Measurements from ENCODE around the gene HJURP.

Gene HJURP

DNA sequence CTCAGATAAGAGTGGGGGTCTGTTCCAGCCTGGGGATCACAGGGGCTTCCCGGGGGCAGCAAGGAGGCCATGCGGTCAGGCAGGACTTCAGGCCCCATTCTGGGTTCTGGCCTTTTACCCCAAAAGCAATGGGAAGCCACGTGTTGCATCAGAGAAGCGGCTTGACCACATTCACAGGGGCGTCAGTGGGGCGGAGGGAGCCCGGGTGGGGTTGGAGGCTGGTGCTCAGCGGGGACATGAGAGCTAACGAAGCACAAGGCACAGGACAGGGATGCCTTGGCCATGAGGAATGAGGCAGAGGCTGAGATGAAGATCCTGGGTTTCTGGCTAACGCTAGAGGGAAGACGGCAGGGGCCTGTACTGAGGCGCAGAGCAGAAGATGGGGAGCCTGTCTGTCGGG, 6.1 kb downstream of the HJURP start:
- no peak for DNase-seq

DNA sequence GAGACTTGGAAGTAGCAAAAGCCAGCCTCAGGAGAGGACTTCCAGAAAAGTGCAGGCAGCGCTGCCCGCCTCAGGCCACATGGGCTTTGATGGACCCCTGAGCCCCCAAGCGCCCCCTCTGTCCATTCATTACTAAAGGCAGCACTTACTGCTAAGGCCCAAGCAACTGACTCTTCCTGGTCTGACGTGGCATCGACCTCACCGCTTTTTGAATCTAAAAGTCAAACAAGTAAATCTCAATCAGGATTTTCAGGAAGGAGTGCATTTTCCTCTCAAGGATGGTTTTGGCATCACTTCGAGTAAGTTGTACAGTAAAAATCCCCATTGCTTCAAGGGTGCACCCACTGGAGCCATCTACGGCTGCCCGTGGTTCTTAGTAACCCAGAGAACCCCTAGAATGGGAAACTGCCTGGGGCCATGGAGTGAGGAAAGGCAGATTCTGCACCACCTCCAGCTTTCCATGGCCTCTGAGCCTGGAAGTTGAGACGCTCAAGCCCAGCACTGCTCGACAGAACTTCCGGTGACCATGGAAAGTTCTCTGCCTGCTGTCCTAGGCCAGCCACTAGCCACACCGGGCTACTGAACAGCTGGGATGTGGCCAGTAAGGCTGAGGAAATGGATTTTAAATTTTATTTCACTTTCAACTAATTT, 7.0 kb downstream of the HJURP start:
- no peak for DNase-seq

DNA sequence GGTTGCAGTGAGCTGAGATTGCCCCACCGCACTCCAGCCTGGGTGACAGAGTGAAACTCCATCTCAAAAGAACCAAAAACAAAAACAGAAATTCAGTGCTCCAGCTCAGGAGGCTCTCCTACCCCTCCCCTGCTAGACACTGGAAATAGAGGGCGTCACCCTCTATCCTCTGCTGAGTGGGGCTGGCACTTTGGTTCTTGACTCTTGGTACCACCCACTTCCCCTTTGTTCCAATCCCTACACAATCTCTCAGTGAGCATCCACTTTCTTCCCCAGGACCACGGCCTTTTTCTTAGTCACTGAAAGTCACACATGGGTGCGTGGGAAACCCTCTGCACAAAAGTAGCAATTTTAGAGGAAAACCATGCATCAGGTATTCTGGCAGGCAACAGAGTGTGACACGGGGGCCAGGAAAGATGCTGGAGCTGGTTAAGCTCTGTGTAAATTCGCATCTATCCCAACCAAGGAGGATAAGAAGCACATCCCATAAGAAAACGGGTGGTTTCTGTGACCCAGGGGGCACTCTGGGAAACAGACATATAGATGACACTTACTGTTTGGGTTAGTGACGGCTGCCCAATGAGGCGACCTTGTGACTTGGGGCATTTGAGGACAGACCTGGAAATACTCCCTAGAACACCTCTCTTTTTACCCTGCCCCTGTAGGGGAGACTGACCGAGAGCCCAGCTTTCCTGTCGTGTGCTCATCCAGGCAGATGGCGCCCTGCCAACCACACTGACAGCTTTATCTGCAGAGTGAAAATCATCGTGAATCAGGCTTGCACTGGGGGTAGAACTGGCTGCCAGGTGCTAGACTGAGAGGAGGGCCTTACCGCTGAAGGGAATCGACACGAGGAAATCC, 7.7 kb downstream of the HJURP start:
- no peak for DNase-seq

DNA sequence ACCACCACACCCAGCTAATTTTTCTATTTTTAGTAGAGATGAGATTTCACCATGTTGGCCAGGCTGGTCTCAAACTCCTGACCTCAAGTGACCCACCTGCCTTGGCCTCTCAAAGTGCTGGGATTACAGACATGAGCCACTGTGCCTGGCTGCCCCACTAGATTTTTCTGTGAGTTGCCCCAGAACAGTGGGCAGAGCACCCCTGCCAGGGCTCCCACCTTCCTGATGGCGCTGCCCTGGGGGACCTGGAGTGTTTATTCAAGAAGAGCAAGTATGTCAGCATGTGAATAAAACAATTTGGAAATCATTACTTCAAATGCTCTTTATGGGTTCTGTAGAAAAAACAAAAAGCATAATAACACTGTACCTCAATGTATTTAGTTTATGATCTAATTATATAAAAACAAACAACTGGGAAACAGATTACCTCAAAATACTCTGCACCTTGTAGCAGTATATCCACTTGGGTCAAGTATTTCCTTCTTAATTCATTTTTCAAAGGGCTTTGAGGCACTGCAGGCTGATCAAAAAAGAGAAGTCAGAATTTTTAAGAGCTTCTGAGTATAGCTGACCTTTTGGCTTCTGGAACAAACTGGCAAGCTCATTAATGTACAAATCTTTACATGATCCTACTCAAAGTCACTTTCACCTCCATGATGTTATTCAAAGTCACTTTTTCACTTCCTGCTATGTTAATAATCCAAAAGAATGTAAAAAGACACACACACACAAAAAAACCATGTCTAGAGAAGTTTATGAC, 8.9 kb downstream of the HJURP start:
- DNase-seq: no peak

DNA sequence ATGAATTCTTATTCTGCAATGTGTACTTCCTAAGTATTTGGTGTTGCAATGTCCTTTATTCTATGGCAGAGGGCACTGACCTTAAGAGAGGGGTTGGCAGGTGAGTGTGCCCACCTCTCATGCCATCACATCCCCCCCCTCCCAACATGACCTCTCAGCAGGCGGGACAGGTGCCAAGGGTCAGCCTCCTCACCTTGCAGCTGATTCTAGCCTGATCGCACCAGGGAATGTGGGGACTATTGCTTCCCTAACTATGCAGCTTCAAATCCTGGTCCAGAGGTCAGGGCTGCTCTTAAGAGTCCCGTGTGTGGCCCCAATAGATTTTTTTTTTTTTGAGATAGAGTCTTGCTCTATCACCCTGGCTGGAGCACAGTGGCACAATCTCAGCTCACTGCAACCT, 9.5 kb downstream of the HJURP start:
- DNase-seq: no peak

DNA sequence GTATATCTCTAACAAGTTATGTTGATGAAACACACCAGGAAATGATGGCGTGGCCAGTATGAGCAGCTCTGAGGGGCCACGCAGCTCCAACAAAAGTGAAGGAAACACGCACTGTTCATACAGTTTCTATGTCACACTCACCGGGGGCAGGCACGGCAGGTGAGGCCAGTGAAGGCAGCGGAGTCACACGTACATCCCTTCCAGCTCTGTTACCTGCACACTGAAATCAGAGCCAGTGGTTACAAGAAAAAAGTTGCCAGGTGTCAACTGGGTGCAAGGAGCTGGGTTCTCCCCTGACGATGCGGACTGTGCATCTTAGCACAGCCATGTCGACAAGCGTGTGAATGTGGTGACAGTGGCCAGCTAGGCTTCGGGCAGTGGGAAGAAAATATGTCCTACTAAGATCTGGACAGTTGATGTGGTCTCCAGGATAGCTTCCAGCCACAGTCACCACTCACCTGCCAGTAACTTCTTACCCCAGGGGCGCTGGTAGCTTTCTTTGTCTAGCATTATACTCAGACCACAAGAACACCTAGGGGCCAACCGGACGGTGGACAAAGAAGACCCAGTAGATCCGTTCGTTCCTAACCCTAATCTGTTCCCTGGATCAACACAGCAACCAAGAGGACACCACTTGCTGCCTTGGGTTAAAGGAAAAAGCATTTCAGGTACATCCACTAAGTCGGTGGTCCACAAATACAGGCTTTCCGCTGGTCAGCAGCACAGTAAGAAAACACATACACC, 10.1 kb downstream of the HJURP start:
- no peak for DNase-seq

DNA sequence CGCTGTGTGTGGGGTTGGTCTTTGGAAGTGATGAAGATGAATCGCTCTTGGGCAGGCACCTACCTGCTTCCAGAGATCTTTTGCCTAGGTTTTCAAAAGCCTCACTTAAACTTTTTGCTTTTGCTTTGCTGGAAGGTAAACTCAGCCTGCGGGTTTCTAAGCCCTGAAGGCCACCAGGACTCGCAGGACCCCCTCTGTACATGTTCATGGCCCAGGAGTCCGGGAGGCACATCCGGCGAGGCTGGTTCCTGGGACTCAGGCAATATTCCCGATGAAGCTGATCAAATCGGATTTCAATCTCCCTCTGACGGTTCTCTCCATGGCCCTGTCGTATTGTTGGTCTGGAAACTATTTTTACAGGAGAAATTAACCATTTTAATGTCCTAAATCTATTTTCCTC, 13.2 kb downstream of the HJURP start:
- no peak for DNase-seq

DNA sequence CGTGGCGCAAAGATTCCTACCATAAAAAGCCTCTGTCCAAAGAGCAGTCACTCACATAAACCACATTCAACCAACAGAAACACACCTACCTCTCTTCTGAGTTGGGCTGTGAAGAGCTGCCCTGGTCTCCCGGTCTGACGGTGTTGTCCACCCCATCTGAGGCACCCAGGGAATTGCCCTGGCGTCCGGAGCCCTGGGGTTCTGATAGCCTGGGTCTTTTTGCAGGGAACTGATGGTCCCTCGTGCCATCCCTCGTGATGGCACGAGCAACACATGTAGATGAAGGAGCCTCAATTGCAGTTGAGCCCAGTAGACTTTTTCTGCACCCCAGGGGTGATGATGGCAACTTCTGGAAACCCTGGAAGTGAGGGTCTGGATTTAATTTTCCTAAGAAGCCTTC, 13.8 kb downstream of the HJURP start:
- DNase-seq: no peak

DNA sequence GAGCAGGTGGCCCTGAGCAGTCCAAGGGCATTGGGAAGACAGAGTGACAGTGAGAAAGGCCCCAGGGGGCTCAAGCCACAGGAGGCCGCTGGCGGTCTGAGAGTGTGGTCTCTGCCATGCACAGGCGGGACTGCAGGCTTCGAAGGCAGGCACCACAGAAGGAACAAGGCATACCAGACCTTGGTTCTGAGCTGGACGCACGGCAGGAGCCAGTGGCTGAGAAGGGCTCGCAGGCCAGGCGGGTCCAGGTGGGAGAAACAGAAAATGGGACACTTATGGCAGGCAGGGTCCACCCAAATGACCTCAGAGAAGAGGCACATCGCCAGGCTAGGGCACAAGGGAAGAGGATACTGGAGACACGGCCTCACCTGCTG, 14.9 kb downstream of the HJURP start:
- DNase-seq: no peak

DNA sequence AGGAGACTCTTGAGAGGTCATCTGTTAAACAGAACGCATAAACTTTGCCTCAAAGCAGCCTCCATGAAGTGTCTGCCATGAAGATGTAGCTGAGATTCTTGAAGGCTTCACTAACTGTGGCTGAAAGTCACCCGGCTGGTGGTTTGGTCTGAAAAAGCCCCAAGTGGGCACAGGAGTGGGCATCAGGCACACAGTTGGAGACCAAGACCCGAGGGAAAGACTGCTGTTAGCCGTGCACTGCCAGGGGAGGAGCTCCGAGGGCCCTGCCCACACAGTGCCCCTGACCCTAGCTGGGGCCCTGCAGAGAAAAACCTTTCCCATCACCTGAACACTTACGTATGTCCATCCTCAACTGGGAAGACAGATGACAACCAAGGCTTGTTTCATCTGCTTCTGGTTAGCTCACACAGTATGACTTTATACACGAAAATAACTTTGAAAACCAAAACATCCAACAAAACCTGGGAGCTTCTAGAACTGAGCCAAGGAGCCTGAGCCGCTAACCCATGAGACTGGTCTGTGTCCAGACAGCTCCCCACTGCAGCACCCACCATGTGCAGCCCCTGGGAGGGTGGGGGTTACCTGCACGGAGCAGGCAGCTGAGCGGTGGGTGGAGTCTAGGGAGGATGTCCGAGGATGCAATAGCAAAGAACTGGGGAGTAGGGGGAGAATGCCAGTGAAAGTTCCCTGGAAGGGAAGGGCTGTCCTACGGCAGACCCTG, 15.4 kb downstream of the HJURP start:
- DNase-seq: no peak

DNA sequence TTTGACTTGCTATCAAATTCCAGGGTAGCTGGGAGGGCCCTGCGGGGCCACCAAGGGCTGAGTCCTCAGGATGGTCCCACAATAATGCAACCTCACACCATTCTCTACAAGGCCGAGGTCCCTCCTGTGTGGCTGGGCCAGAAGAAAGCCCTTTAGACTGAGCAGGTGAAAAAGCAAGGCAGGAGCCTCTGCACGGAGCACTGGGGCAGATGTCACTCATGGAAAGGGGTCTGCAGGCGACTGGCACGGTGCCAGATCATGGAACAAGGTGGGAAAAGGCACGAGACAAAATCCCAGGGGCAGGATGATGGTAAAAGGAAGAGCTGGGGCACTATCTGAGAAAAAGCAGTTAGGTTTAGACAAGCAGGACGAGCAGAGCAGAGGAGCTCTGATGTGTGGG, 16.1 kb downstream of the HJURP start:
- no peak for DNase-seq

DNA sequence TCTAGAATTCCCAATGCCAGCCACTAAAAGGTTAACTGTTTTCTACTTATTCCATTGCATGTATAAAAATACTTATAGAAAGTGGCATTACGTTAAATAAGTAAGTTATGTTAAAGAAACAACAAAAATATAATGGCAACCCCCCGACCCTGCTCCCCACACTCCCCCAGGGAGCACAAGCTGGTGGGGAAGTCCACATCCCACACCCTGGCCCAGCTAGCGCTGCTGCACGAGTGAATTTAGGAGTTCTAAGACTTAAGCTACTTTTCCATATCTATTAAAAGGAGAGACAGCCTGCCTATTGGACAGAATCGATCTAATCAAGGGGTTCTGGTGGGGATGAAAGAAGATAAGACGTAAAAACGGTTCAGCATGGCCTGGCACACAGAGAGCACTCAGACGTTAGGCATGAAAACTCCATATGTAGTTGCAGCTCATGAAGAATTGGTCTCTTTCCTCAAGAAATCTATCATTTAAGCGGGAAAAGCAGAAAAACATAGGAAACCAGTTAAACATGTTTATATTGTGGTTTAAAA, 16.6 kb downstream of the HJURP start:
- no peak for DNase-seq

DNA sequence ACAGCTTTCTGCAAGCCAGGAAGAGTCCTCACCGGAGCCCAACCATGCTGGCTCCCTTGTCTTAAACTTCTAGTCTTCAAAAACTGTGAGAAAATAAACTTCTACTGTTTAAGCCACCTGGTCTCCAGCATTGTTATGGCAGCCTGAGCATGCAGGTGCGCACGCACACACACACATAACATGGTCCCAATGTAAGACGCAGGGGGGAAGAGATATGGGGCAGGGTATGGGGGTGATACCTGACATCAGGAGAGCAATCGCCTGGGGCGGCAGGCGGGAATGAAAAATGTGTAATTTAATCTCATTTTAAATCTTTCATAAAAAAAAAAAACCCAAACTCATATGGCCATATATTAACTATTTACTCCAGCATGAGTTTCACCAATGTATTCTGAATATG, 18.0 kb downstream of the HJURP start:
- no peak for DNase-seq

DNA sequence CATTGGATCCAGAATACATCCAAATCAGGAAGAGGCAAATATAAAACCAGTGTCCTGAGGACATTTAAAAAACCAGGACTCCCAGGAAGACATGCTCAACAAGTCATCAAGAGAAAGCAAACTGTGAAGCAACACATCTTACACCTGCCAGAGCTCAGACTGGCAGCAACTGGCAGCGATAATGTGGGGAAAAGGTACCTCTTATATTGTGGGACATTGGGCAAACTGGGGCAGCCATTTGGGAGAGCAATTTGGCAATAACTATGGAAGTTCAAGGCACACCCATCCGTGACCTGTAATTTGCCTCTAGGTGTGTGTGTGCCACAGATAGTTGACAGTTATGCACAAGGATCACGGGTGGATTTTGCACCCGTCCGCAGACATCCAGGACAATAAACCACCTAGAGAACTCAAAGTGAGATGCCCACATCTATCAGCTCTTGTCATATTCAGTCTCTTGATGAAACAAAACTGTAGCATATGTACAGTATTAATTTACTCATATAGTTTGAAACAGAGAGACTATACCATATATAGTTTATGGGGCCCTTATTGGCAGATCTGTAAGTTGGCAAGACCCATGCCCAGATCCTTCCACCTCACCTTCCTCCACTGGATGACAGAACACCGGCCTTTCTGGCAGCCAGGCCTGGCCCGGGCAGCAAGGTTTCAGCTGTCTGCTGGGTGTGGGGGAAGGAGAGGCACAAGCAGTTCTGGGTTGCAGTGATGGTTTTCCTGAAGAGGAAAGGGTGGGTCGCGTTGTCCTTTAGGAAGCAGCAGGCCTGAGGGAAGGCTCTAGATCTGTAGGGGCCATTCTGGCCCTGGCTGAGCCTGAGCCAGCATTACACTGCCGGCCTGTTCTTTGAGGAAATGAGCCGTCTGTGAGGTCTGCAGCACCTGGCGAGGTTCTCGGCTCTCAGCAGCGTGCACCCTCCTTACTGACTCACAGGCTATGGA, 18.8 kb downstream of the HJURP start:
- DNase-seq: no peak

DNA sequence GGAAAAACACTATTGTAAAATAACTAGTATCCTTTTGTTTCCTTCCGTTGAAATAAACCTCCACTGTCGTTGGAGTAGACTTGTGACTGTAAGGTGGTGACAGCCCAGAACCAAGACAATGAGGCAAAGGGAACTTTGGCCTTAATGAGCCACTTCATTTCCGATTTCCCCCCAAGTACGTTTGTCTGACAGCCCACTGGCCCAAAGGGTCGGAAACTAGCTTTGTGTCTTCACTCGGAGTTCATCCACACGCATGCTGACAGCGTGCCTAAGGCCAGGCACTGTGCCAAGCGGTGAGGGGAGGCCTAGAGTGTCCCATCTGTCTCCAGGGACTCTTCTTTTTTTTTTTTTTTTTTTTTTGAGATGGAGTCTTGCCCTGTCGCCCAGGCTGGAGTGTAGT, 21.0 kb downstream of the HJURP start:
- no peak for DNase-seq

DNA sequence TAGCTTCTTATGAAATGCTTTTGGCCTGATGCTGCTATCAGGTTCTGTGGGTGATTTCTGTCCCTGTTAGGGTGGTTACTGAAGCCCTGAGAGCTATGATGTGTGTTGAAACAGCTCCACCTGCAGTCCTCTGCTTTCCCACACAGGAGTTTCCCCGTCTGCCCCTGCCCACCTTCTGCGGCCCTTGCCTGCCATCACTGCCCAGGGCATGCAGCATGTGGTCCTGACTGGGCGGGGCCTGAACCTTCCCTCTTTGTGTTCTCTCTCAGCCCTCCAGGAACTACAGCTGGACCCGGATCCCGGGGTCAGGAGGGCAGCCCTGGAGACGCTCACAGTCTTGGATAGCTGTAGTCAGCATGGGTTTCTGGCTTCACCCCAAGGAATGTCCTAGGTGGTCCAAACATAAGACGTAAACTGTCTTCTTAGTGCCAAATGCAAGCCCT, 21.4 kb downstream of the HJURP start:
- DNase-seq: no peak

DNA sequence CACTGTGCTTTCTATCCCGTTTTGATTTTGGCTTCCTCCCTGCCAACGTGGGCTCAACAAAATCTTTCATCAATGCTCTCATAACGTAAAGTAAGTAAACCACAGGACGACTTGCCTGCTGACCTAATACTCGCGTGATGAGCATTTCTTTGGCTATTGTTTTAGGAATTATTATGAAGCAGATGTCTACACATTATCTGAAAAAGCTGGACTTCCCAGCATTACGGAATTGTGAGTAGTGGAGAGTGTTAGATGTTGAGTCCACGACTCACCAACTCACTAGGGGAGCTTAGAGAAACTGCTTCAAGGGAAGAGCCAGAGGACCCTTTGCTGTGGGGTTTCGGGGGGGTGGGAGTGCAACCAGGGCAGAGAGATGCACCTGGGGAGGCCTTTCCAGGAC, 21.9 kb downstream of the HJURP start:
- no peak for DNase-seq

DNA sequence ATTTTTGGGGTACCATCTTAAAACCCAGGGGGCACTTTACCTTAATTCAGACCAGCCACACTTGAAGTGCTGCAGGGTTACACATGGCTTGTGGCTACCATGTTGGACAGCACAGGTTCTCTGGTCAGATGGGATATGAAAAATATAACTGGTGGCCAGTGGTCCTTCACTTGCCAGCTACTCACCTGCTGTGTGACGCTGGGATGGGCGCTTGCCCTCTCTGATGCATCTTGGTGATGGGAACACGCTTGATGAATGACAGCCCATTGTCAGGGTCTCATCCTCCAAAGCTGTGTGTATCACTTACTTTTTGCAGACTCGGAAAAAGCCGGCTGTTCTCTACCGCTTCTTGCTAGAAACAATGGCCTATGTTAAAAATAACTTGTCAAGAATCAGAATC, 22.5 kb downstream of the HJURP start:
- DNase-seq: no peak

DNA sequence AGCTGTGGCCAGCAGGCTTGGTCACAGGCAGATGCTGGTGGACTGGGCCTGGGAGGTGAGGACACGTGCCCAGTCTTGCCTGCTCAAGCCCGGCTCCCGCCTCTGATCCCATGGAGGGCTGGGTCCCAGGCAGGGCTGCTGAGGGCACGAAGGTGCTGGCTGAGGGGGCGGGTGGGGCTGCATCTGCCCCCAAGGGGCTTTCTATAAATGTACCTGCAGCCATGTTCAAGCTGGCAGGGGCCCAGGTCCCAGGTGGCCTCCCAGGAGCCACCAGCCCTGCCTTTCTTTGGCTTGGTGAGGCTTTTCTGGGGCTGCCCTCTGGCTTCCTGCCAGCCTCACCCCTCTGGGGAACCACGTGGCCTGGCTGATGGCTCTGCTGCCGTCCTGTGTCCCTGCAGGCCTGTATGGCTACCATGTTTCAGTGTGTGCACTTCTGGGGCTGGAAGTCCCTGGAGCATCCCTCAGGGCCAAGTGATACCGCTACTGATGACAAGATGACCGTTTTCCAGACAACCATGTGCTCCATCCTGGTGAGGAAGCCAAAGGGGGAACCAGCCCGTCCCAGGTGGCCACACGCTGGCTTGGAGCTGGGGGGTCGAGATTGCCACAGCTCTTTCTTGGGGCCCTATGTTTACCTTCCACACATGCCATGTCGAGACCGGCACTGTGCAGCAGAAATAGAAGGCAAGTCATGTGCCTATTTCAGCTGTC, 23.2 kb downstream of the HJURP start:
- DNase-seq: no peak

DNA sequence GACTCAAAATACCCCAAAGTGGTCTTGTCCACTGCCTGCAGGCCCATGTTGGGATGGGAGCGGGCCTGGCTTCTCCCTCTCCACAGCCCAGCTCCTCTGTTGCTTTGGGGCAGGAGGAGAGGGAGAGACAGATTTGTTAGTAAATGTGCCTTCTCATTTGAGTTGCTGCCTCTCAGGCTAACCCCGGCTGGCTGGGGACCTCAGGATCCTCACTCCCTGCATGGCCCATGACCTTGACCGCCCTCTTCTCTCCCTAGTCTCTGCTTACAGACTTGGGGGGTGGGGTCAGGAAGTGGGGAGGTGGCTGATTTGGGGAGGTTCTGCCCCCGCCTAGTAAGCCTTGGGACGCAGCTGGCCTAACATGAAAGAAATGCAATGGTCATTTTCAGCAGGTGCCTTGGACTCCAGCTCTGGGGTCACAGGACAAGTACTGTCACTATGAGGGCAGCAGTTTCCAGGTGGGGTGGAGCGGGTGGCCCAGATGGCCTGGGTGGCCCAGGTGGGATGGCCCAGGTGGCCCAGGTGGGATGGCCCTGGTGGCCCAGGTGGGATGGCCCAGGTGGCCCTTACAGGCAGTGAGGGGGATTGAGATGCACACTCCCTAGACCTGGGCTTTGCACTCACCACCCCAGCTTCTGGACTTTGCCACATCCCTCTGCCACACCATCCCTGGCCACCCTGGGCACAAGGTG, 24.1 kb downstream of the HJURP start:
- no peak for DNase-seq

All from NCI-H2107 (cell line).